Activated CD8-positive, alpha-beta memory T cell treated with anti-CD3 and anti-CD28 coated beads for 4 hours (primary cell): ENCODE data around the gene MINDY3.
"Not testable (repeated sequence)": the region's sequence is repeated elsewhere in the genome, so short reads cannot be mapped to it uniquely, and the experiment has no call there.

Experiments
- DNase-seq, 2 donors: peaks; one replicate each; pipeline ENCODE4 v3.0.0-alpha.2; 2020; ENCODE audit warnings: low read depth in 2 of 2

Gene MINDY3

GRCh38 chr10:15859906-15860691 lies at the start of gene MINDY3:
MINDY3 (minus strand) TSS chr10:15860507; CDS start chr10:15860299, 208 bp downstream.
- DNase-seq, result peak; percentile 67 to 74

GRCh38 chr10:15901889-15902288 lies 41.6 kb upstream of the MINDY3 start:
- no peak for DNase-seq

- no peak for DNase-seq
These were observed 37.7 kb upstream of the MINDY3 start for GRCh38 chr10:15898046-15898445.

- DNase-seq, result no peak
These were observed 37.0 kb upstream of the MINDY3 start for GRCh38 chr10:15897287-15897686.

GRCh38 chr10:15896654-15897053 lies 36.3 kb upstream of the MINDY3 start:
- DNase-seq, result no peak

- no peak for DNase-seq
These were observed 24.1 kb upstream of the MINDY3 start for GRCh38 chr10:15884447-15884846.

GRCh38 chr10:15881542-15881941 lies 21.2 kb upstream of the MINDY3 start:
- DNase-seq, result no peak

GRCh38 chr10:15879663-15880062 lies 19.4 kb upstream of the MINDY3 start:
- no peak for DNase-seq

GRCh38 chr10:15879058-15879457 lies 18.8 kb upstream of the MINDY3 start:
- DNase-seq, result no peak

GRCh38 chr10:15877836-15878576 lies 17.7 kb upstream of the MINDY3 start:
- no peak for DNase-seq

- DNase-seq, result not testable (repeated sequence)
These were observed 16.0 kb upstream of the MINDY3 start for GRCh38 chr10:15876274-15876673.

GRCh38 chr10:15872645-15873044 lies 12.3 kb upstream of the MINDY3 start:
- not testable (repeated sequence) for DNase-seq

GRCh38 chr10:15871823-15872222 lies 11.5 kb upstream of the MINDY3 start:
- DNase-seq, result no peak

- no peak for DNase-seq
These were observed 9.6 kb upstream of the MINDY3 start for GRCh38 chr10:15869935-15870334.

- no peak for DNase-seq
These were observed 7.7 kb upstream of the MINDY3 start for GRCh38 chr10:15868006-15868405.

- no peak for DNase-seq
These were observed 5.0 kb upstream of the MINDY3 start for GRCh38 chr10:15865304-15865703.

GRCh38 chr10:15864419-15864818 lies 4.1 kb upstream of the MINDY3 start:
- DNase-seq, result no peak

- no peak for DNase-seq
These were observed 3.4 kb upstream of the MINDY3 start for GRCh38 chr10:15863733-15864132.

GRCh38 chr10:15863323-15863722 lies 3.0 kb upstream of the MINDY3 start:
- DNase-seq, result no peak

GRCh38 chr10:15860692-15861201 lies 440 bp upstream of the MINDY3 start:
- no peak for DNase-seq

GRCh38 chr10:15859509-15859905 lies 800 bp downstream of the MINDY3 start:
- DNase-seq, result no peak

GRCh38 chr10:15858861-15859281 lies 1.4 kb downstream of the MINDY3 start:
- DNase-seq, result no peak

- no peak for DNase-seq
These were observed 3.2 kb downstream of the MINDY3 start for GRCh38 chr10:15857107-15857575.
